Sigmoid colon (tissue), 4 donors: ENCODE data around the gene CTTN.

ENCODE experiments used
- CTCF ChIP-seq, 4 experiments: fragments of 450-650 bp in 3 of 4; fragments of 200-600 bp in 1 of 4; IDR thresholded peaks; one replicate each; pipeline ENCODE4 v1.5.1; 2016 to 2019; ENCODE audit warnings: antibody characterized with exemption in 4 of 4, mild to moderate bottlenecking in 3 of 4, moderate library complexity in 2 of 4
- POLR2AphosphoS5 ChIP-seq, 4 donors: sonication (generic); formaldehyde crosslinking; IDR thresholded peaks; one replicate each; pipeline ENCODE4 v1.6.1; 2017; ENCODE audit warnings: antibody characterized with exemption in 4 of 4

- TF ChIP-seq CTCF (IDR thresholded peaks at IDR 0.05): no peak
- TF ChIP-seq POLR2AphosphoS5 (IDR thresholded peaks at IDR 0.05): no peak
Observed at GRCh38 chr11:70436501-70436860, 38.2 kb downstream of the CTTN start.
